GM10248 (cell line): ENCODE measurements around the gene SYNPO2.

Source experiments
- CTCF ChIA-PET: fragments of 300-600 bp; sonication (Branson Sonifier 250); formaldehyde crosslinking; extraction: SDS; loops from one replicate; lab custom pipeline; 2021; ENCODE audit warnings: antibody characterized with exemption; lab: Yijun Ruan, JAX
- POLR2A ChIA-PET: fragments of 350-650 bp; sonication (Branson Sonifier 250); formaldehyde crosslinking; extraction: SDS; loops from one replicate; lab custom pipeline; 2020; ENCODE audit warnings: antibody characterized with exemption; lab: Yijun Ruan, JAX
- DNase-seq: peaks from one replicate; pipeline ENCODE4 v3.0.0; 2012; ENCODE audit errors: extremely low spot score
- CTCF ChIP-seq: IDR thresholded peaks from 2 replicates; pipeline ENCODE4 v1.5.1; 2012; ENCODE audit warnings: mild to moderate bottlenecking, low read depth; ENCODE audit errors: extremely low read depth, missing control alignments, control extremely low read depth

SYNPO2 gene

DNA sequence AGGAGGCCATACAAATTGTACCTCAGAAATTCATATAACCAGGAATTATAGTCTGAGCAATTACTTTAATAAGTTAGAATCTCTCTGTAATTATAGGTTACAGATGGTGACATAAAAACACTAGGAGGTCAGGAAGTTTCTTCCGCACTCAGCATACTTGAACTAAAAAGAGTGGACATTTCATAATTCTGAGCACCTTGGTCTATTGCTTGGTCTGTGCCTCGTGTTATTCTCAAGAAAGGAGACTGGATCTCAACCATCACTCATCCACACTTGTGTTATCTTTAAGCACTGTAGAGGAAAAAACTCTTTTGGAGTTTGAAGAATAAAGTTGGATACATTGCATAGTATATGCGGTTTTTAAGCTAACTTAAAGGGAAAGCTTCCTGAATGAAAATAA is 91.1 kb downstream of the SYNPO2 start:
- DNase-seq: no peak
- ChIA-PET POLR2A (no interaction called here), CTCF (interaction anchor here (2.0 to 4.6 kb wide), 2 partner anchors 8 to 17 kb away, joined by 8 to 23 read pairs; no protein-coding TSS in a partner anchor)
- TF ChIP-seq CTCF: no peak

- POLR2A ChIA-PET: no interaction called here
- CTCF ChIA-PET: interaction anchor here (0.6 to 4.6 kb wide), 19 partner anchors 10 to 1074 kb away, joined by 3 to 23 read pairs (median 4); partner anchors contain the start of genes PDE5A and USP53
- no peak for DNase-seq
- no peak for TF ChIP-seq CTCF
These were observed 92.7 kb downstream of the SYNPO2 start for GRCh38 chr4:118981171-118981838.

- TF ChIP-seq CTCF: peak; percentile 58
- DNase-seq: peak; percentile 65
- CTCF ChIA-PET: interaction anchor here (0.7 to 4.6 kb wide), 19 partner anchors 9 to 1073 kb away, joined by 3 to 23 read pairs (median 4); partner anchors contain the start of genes PDE5A and USP53
- POLR2A ChIA-PET: no interaction called here
These were observed 93.3 kb downstream of the SYNPO2 start for GRCh38 chr4:118981839-118982381.

DNA sequence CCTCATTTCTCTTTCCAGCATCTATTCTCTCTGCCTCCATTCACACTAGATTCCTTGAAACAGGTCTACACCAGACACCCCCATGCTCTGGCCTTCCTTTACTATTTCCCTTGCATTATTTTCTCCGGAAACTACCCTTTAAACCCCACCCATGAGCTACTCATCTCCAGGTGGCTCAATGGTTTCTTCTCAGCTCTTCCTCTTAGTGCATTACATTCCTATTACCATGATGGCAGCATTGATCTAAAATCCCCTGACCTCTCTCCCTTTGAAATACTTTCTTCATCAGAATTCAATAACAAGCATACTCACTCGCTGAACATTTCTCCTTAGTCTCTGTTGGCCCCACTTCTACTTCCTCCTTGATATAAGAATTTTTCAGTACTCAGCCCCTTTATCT is 94.6 kb downstream of the SYNPO2 start:
- ChIA-PET CTCF (interaction anchor here (0.9 to 4.6 kb wide), 9 partner anchors 8 to 645 kb away, joined by 3 to 23 read pairs (median 3); partner anchors contain the start of gene PDE5A), POLR2A (no interaction called here)
- no peak for TF ChIP-seq CTCF
- DNase-seq: no peak

GRCh38 chr4:118983831-118984230 is 95.2 kb downstream of the SYNPO2 start:
- ChIA-PET POLR2A (no interaction called here), CTCF (interaction anchor here (0.9 to 4.6 kb wide), 7 partner anchors 12 to 645 kb away, joined by 3 to 23 read pairs (median 3); partner anchors contain the start of gene PDE5A)
- DNase-seq: no peak
- no peak for TF ChIP-seq CTCF

DNA sequence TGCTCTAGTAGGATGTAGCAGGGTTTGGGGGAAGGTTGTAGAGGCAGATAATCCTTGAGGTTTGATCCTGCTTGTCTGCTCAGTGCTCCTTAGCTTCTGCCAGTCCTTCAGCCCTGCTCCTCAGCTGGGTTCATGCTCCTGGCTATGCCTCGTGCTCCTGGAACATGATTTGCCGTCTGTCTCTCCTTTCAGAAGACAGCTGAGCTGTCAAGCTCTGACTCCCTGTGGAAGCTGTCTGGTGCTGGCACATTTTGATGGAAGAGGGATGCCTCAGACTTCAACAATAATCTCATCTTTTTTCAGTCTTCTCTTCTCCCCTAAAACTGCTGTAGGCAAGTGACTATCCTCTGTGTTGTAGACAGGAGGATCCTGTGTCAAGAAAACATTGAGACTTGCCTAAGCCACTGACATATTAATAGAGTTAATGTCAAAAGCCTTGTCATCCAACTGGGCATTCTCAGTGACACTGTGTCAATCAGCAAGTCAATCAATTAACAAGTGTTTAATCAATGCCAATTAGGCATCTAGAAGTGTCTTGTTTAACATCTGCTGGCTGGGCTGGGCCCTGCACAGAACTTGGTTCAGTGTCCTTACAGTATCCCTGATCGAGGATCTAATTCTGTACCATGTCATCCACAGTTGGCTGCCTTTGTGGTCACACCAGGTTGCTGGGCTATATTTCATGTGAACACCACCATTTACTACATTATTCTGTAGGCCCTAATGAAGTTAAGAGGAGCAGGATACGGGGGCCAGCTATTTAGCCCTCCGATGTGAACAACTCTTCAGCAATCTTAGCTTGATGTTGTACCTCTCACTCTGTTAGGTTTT is 96.7 kb downstream of the SYNPO2 start:
- ChIA-PET CTCF (interaction anchor here (1.4 kb wide), 1 partner anchor 509 kb away, joined by 3 read pairs; no protein-coding TSS in a partner anchor), POLR2A (no interaction called here)
- no peak for TF ChIP-seq CTCF
- DNase-seq: no peak
